Measurements from ENCODE around the gene INAVA. TPM values are rescaled to one million over a fixed set of nuclear protein-coding genes. Genes with fewer than 3 reads are reported as not detected.
A peak's percentile ranks its signal among the peaks of the same experiment; 100 is the strongest.
"Not testable (repeated sequence)": the region's sequence is repeated elsewhere in the genome, so short reads cannot be mapped to it uniquely, and the experiment has no call there.

The INAVA gene
- polyA plus RNA-seq, 4 donors = 58.7 to 192 (median 156) TPM

DNA sequence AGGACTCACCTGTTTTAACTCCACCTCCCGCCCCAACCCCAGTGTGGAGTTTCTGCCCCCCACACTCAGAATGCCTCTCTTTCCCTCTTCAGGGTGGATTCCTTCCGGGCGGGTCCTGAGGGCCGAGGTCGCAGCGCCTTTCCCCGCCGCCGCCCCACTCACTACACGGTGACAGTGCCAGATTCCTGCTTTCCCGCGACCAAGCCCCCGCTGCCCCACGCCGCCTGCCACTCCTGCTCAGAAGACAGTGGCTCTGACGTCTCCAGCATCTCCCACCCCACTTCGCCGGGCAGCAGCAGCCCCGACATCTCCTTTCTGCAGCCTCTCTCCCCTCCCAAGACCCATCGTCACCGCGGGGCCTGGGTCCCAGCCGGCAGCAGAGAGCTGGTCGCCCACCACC, 16.7 kb downstream of the INAVA start:
- DNase-seq (no peak), FAIRE-seq (no peak)
- peaks cover 4 to 75% (median 19%) of the 10 kb centered on the region in 3 donors for H3K36me3 ChIP-seq (ENCODE audit: control insufficient read depth in 3 of 3, insufficient read depth in 2 of 3, low read depth in 1 of 3, low read length in 3 of 3)
- H3K4me3 ChIP-seq (ENCODE audit: low read depth in 1 of 3, low read length in 3 of 3) = no peak overlapping the region
- peaks cover 6 to 41% (median 7%) of the 10 kb centered on the region in 3 donors for H3K4me1 ChIP-seq (ENCODE audit: control insufficient read depth in 3 of 3, insufficient read depth in 2 of 3, low read depth in 1 of 3, low read length in 2 of 3)
- no peak overlapping the region for H3K27ac ChIP-seq (ENCODE audit: low read depth in 1 of 3, low read length in 2 of 3)
- no peaks in the 10 kb centered on the region for H3K27me3 ChIP-seq (ENCODE audit: control insufficient read depth in 3 of 3, insufficient read depth in 3 of 3, low read length in 3 of 3)
- 84 to 91% (median 91%) methylated on average over 18 to 24 of the region's 24 CpGs for WGBS, 3 donors
- H3K9me3 ChIP-seq (ENCODE audit: control insufficient read depth in 2 of 2, insufficient read depth in 1 of 2, low read depth in 1 of 2, low read length in 1 of 2) = no peaks in the 10 kb centered on the region

DNA sequence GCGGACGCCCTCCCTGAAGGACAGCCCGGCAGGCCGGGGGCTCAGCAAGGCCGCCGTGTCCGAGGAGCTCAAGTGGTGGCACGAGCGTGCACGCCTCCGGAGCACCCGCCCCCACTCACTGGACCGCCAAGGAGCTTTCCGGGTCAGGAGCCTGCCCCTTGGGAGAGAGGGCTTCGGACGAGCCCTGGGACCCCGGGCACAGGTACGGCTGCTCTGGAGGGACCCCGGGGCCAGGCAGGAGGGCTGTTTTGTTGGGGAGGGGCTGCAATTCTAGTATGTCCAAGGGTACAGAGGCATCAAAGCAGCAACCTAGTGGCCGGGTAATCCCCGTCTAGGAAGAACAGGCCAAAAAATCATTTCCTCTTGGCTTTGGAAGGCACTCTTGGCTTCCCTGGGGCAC, 17.2 kb downstream of the INAVA start:
- H3K27ac ChIP-seq (ENCODE audit: low read depth in 1 of 3, low read length in 2 of 3) = peak overlapping the region in 1 of 3 donors; percentile 72
- WGBS, 3 donors = 75 to 87% (median 76%) methylated on average over 5 to 19 of the region's 21 CpGs
- FAIRE-seq; DNase-seq; H3K9me3 ChIP-seq (ENCODE audit: control insufficient read depth in 2 of 2, insufficient read depth in 1 of 2, low read depth in 1 of 2, low read length in 1 of 2); H3K27me3 ChIP-seq (ENCODE audit: control insufficient read depth in 3 of 3, insufficient read depth in 3 of 3, low read length in 3 of 3); H3K4me3 ChIP-seq (ENCODE audit: low read depth in 1 of 3, low read length in 3 of 3): not testable (repeated sequence)
- peaks cover 4 to 37% (median 7%) of the 10 kb centered on the region in 3 donors for H3K4me1 ChIP-seq (ENCODE audit: control insufficient read depth in 3 of 3, insufficient read depth in 2 of 3, low read depth in 1 of 3, low read length in 2 of 3)
- H3K36me3 ChIP-seq (ENCODE audit: control insufficient read depth in 3 of 3, insufficient read depth in 2 of 3, low read depth in 1 of 3, low read length in 3 of 3) = peaks cover 4 to 69% (median 19%) of the 10 kb centered on the region in 3 donors

DNA sequence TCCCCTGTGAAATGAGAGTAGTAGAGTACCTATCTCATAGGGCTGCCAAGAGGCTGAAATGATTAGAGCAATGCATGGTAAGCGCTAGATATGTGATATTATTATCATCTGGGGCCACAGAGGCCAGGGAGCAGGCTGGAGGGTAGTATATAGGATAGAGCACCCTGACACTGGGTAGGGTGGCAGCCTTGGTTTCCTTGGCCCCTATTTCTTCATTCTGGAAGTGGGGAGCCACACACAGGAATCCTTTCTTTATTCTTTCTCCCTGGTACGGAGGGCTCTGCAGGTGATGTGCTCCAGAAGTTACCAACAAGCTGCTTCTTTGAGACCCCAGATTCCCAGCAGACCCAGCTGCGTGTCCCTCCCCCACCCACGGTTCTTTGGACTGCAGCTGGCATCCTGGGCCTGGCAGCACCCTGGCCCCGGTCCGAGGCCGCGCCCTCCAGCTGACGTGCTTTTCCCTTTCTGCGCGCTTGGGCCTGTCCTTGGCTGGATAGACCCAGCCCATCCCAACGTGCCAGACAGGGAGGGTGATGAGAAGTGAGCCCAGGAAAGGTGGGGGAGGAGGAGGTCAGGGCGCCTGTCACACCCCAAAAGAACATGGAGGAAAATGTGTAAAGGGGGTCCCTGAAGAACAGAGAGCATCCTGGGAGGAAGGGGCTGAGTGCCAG, 18.2 kb downstream of the INAVA start:
- no peak for FAIRE-seq

DNA sequence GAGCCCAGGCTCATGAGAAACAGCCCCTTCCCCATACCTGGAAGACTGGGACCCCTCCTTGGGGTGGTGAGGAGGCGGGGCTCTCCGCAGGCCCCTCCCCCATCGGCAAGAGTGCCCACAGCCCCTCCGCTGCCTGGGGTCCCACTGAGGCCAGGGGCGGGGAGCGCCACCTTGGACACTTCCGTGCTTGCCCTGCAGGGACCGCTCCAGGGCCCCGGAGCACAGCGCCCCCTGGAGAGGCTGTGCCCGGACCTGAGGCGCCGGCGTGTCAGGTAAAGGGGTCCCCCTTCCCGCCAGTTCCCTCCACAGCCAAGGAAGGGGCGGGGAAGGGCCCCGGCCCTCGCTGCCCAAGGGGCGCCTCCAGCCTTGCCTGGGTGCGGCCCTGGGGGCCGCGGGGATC, 21.5 kb downstream of the INAVA start:
- DNase-seq (peak in 1 of 2 donors; percentile 53), FAIRE-seq (no peak)
- Histone ChIP-seq H3K27ac (ENCODE audit: low read depth in 1 of 3, low read length in 2 of 3) (peak overlapping the region in 1 of 3 donors; percentile 39), H3K27me3 (ENCODE audit: control insufficient read depth in 3 of 3, insufficient read depth in 3 of 3, low read length in 3 of 3) (no peaks in the 10 kb centered on the region), H3K9me3 (ENCODE audit: control insufficient read depth in 2 of 2, insufficient read depth in 1 of 2, low read depth in 1 of 2, low read length in 1 of 2) (no peaks in the 10 kb centered on the region), H3K4me3 (ENCODE audit: low read depth in 1 of 3, low read length in 3 of 3) (no peak overlapping the region), H3K36me3 (ENCODE audit: control insufficient read depth in 3 of 3, insufficient read depth in 2 of 3, low read depth in 1 of 3, low read length in 3 of 3) (peaks cover 2 to 38% (median 9%) of the 10 kb centered on the region in 3 donors), H3K4me1 (ENCODE audit: control insufficient read depth in 3 of 3, insufficient read depth in 2 of 3, low read depth in 1 of 3, low read length in 2 of 3) (peaks cover 0 to 13% (median 3%) of the 10 kb centered on the region in 3 donors)
- WGBS, 3 donors = 56 to 80% (median 71%) methylated on average over 17 to 22 of the region's 22 CpGs

More for the DNA sequence above, 18.2 kb downstream of the INAVA start:
- H3K9me3 ChIP-seq (ENCODE audit: control insufficient read depth in 2 of 2, insufficient read depth in 1 of 2, low read depth in 1 of 2, low read length in 1 of 2) = no peaks in the 10 kb centered on the region
- peaks cover 4 to 35% (median 7%) of the 10 kb centered on the region in 3 donors for H3K4me1 ChIP-seq (ENCODE audit: control insufficient read depth in 3 of 3, insufficient read depth in 2 of 3, low read depth in 1 of 3, low read length in 2 of 3)
- peak in 1 of 2 donors; percentile 91 for DNase-seq
- H3K36me3 ChIP-seq (ENCODE audit: control insufficient read depth in 3 of 3, insufficient read depth in 2 of 3, low read depth in 1 of 3, low read length in 3 of 3) = peaks cover 4 to 62% (median 19%) of the 10 kb centered on the region in 3 donors
- WGBS, 3 donors = 19 to 63% (median 39%) methylated on average over 13 of the region's 13 CpGs
- H3K4me3 ChIP-seq (ENCODE audit: low read depth in 1 of 3, low read length in 3 of 3) = no peak overlapping the region
- H3K27ac ChIP-seq (ENCODE audit: low read depth in 1 of 3, low read length in 2 of 3) = peak overlapping the region in 2 of 3 donors; percentile 13 to 72
- H3K27me3 ChIP-seq (ENCODE audit: control insufficient read depth in 3 of 3, insufficient read depth in 3 of 3, low read length in 3 of 3) = no peaks in the 10 kb centered on the region

DNA sequence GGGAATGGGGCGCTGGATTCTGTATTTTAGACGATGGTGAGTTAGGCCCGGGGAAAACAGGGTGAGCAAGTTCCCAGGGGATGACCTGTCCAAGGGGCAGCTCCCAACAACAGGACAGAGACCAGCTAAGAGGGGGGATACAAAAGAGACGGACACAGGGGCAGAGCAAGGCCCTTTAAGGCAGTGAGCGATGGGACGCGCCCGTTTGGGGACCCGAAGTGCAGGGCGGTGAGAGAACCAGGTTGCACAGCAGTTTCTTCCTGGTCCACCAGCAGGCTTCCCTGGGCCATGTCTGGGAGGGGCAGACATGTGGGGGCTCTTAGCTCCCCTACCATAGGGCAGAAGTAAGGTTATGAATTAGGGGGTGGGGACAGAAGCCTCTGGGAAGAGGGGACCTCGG, 22.0 kb downstream of the INAVA start:
- DNase-seq = no peak
- H3K27me3 ChIP-seq (ENCODE audit: control insufficient read depth in 3 of 3, insufficient read depth in 3 of 3, low read length in 3 of 3) = no peaks in the 10 kb centered on the region
- peaks cover 0 to 13% (median 3%) of the 10 kb centered on the region in 3 donors for H3K4me1 ChIP-seq (ENCODE audit: control insufficient read depth in 3 of 3, insufficient read depth in 2 of 3, low read depth in 1 of 3, low read length in 2 of 3)
- 57 to 69% (median 58%) methylated on average over 11 of the region's 11 CpGs for WGBS, 3 donors
- no peaks in the 10 kb centered on the region for H3K9me3 ChIP-seq (ENCODE audit: control insufficient read depth in 2 of 2, insufficient read depth in 1 of 2, low read depth in 1 of 2, low read length in 1 of 2)
- no peak for FAIRE-seq
- H3K36me3 ChIP-seq (ENCODE audit: control insufficient read depth in 3 of 3, insufficient read depth in 2 of 3, low read depth in 1 of 3, low read length in 3 of 3) = peaks cover 0 to 36% (median 6%) of the 10 kb centered on the region in 3 donors
- H3K27ac ChIP-seq (ENCODE audit: low read depth in 1 of 3, low read length in 2 of 3) = peak overlapping the region; percentile 34 to 45 (median 39)
- no peak overlapping the region for H3K4me3 ChIP-seq (ENCODE audit: low read depth in 1 of 3, low read length in 3 of 3)

DNA sequence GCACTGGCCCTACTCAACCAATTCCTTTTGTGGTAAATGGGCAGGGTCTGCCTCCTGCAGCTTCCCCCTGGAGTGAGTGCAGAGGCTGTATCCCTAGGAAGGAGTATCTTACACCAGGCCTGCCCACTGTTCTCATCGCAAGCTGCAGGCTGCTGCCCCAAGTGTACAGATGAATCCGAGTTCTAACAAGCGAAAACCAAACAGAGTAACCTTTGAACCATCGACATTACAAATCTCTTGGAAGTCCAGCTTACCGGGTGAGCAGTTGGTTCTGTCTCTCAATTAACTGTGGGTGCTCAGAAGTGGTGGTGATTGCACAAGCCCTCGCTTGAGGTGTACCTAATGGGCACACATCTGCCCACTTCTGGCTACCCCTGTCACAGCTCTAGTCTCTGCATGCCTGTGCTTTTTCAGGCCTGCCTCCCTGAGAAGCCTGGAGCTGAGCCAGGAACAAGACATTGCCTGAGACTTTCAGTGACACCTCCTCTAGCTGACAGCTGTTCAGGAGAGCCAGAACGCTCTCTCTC, 22.7 kb downstream of the INAVA start:
- H3K4me1 ChIP-seq (ENCODE audit: control insufficient read depth in 3 of 3, insufficient read depth in 2 of 3, low read depth in 1 of 3, low read length in 2 of 3) = peaks cover 0 to 13% (median 3%) of the 10 kb centered on the region in 3 donors
- H3K27me3 ChIP-seq (ENCODE audit: control insufficient read depth in 3 of 3, insufficient read depth in 3 of 3, low read length in 3 of 3) = peaks cover 0 to 1% (median 0%) of the 10 kb centered on the region in 3 donors
- DNase-seq = peak; percentile 71 to 86
- 12 to 57% (median 32%) methylated on average over 7 of the region's 7 CpGs for WGBS, 3 donors
- FAIRE-seq = no peak
- H3K36me3 ChIP-seq (ENCODE audit: control insufficient read depth in 3 of 3, insufficient read depth in 2 of 3, low read depth in 1 of 3, low read length in 3 of 3) = peaks cover 0 to 31% (median 5%) of the 10 kb centered on the region in 3 donors
- peak overlapping the region; percentile 6 to 39 (median 6) for H3K27ac ChIP-seq (ENCODE audit: low read depth in 1 of 3, low read length in 2 of 3)
- H3K9me3 ChIP-seq (ENCODE audit: control insufficient read depth in 2 of 2, insufficient read depth in 1 of 2, low read depth in 1 of 2, low read length in 1 of 2) = no peaks in the 10 kb centered on the region
- no peak overlapping the region for H3K4me3 ChIP-seq (ENCODE audit: low read depth in 1 of 3, low read length in 3 of 3)

DNA sequence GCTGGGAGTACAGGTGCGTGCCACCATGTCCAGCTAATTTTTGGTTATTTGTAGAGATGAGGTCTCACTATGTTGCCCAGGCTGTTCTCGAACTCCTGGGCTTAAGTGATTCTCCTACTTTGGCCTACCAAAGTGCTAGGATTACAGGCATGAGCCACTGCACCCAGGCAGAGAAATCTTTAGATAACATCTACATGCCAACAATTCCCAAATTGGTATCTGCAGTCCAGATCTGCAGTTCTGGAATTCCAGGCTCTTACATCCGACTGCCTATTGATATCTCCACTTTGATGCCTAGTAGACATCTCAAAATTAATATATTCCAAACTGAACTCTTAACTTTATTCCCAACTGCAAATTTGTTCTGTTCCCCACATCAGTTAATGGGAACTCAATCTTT, 23.3 kb downstream of the INAVA start:
- no peak overlapping the region for H3K27ac ChIP-seq (ENCODE audit: low read depth in 1 of 3, low read length in 2 of 3)
- DNase-seq (no peak), FAIRE-seq (no peak)
- no peaks in the 10 kb centered on the region for H3K9me3 ChIP-seq (ENCODE audit: control insufficient read depth in 2 of 2, insufficient read depth in 1 of 2, low read depth in 1 of 2, low read length in 1 of 2)
- peaks cover 0 to 24% (median 3%) of the 10 kb centered on the region in 3 donors for H3K36me3 ChIP-seq (ENCODE audit: control insufficient read depth in 3 of 3, insufficient read depth in 2 of 3, low read depth in 1 of 3, low read length in 3 of 3)
- H3K27me3 ChIP-seq (ENCODE audit: control insufficient read depth in 3 of 3, insufficient read depth in 3 of 3, low read length in 3 of 3) = peaks cover 0 to 3% (median 0%) of the 10 kb centered on the region in 3 donors
- H3K4me1 ChIP-seq (ENCODE audit: control insufficient read depth in 3 of 3, insufficient read depth in 2 of 3, low read depth in 1 of 3, low read length in 2 of 3) = peaks cover 0 to 13% (median 3%) of the 10 kb centered on the region in 3 donors
- 94 to 97% (median 96%) methylated on average over 3 of the region's 3 CpGs for WGBS, 3 donors
- no peak overlapping the region for H3K4me3 ChIP-seq (ENCODE audit: low read depth in 1 of 3, low read length in 3 of 3)

DNA sequence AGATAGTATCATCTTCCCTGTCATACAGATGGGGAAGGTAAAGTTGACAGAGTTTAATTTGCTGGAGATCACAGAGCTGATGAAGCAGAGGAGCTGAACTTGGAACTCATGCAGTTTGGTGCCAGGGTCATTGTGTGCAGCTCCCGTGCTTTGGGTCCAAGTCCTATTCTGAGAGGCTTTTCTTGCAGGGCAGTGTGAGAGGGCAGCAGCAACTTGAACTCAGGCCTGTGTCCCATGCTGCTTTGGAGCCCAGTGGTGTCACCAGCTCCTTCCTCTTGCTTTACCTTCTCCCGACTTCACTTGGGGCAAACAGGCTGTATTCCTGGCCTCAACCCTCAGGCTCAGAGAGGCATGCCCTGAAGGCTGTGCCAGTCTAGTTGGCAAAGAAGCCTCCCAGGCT, 24.7 kb downstream of the INAVA start:
- H3K4me1 ChIP-seq (ENCODE audit: control insufficient read depth in 3 of 3, insufficient read depth in 2 of 3, low read depth in 1 of 3, low read length in 2 of 3) = peaks cover 0 to 13% (median 0%) of the 10 kb centered on the region in 3 donors
- H3K27ac ChIP-seq (ENCODE audit: low read depth in 1 of 3, low read length in 2 of 3) = no peak overlapping the region
- H3K4me3 ChIP-seq (ENCODE audit: low read depth in 1 of 3, low read length in 3 of 3) = no peak overlapping the region
- no peaks in the 10 kb centered on the region for H3K9me3 ChIP-seq (ENCODE audit: control insufficient read depth in 2 of 2, insufficient read depth in 1 of 2, low read depth in 1 of 2, low read length in 1 of 2)
- 38 to 80% (median 55%) methylated on average over 2 of the region's 2 CpGs for WGBS, 3 donors
- FAIRE-seq (no peak), DNase-seq (peak in 1 of 2 donors; percentile 41)
- H3K27me3 ChIP-seq (ENCODE audit: control insufficient read depth in 3 of 3, insufficient read depth in 3 of 3, low read length in 3 of 3) = peaks cover 0 to 3% (median 0%) of the 10 kb centered on the region in 3 donors
- H3K36me3 ChIP-seq (ENCODE audit: control insufficient read depth in 3 of 3, insufficient read depth in 2 of 3, low read depth in 1 of 3, low read length in 3 of 3) = peaks cover 0 to 14% (median 0%) of the 10 kb centered on the region in 3 donors

Measured in small intestine (tissue), 7 donors.